ENCODE data around the gene DRAP1.
A peak's percentile ranks its signal among the peaks of the same experiment; 100 is the strongest.

The DRAP1 gene

DNA sequence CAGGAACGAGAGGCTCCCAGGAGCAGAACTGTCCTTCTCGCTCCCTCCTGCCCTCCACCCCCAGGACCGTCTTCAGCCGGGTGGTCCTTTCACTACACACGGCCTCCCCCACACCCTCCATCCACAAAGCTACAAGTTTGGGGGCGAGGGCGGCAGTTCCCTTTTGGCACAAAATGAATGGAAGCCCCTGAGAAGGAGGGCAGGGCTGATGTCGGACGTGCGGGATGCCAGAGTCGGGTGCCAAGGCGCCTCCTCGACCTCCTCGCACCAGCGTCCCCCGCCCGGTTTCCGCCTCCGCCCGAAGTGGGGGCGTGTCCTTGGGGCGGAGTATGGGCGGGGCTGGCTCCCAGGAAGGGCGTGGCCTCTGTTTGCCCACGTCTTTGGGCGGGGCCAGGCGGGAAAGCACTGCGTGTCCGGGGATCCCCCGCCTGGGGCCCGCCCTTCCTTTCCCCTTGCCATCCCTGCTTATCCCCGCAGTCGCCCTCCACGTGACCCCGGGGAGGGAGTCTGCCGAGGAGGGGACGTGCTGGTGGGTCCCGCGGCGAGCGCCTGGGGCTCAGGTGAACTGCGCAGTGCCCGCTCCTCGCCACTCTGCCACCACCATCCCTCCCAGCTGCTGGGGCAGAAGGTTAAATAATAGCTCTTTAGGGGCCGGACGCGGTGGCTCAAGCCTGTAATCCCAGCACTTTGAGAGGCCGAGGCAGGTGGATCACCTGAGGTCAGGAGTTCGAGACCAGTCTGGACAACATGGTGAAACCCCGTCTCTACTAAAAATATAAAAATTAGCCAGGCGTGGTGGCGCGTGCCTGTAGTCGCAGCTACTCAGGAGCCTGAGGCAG is 45.7 kb upstream of the DRAP1 start:
- H3K4me3 ChIP-seq (ENCODE audit: low read length) = peak overlapping the region; percentile 75
- TF ChIP-seq, protein P1, sequence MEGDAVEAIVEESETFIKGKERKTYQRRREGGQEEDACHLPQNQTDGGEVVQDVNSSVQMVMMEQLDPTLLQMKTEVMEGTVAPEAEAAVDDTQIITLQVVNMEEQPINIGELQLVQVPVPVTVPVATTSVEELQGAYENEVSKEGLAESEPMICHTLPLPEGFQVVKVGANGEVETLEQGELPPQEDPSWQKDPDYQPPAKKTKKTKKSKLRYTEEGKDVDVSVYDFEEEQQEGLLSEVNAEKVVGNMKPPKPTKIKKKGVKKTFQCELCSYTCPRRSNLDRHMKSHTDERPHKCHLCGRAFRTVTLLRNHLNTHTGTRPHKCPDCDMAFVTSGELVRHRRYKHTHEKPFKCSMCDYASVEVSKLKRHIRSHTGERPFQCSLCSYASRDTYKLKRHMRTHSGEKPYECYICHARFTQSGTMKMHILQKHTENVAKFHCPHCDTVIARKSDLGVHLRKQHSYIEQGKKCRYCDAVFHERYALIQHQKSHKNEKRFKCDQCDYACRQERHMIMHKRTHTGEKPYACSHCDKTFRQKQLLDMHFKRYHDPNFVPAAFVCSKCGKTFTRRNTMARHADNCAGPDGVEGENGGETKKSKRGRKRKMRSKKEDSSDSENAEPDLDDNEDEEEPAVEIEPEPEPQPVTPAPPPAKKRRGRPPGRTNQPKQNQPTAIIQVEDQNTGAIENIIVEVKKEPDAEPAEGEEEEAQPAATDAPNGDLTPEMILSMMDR (conservative IDR thresholded peaks at IDR 0.05; ENCODE audit: low read depth, low read length) = no peak
- peak; percentile 48 for DNase-seq (ENCODE audit: low read depth)

DNA sequence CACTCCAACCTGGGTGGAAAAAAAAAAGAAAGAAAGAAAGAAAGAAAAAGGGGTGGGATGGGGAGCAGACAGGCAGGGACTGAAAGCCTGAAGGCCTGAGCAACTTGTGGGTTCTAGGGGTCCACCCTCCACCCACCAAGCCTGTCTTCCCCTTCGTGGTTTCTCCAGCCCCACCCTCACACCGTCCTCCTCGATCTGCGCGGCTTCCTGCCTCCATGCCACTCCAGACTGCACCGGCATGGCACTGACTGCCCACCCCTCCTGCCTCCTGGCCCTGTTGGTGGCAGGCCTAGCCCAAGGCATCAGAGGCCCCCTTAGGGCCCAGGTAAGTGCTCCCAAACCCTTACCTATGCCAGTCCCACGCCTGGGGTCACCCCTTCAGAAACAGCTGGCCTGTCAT is 39.6 kb upstream of the DRAP1 start, which contains the start of gene CTSW:
Gene CTSW, plus strand, starts transcription at position 221 of the 400 bp plus-strand sequence. Its CDS starts 18 bp downstream, at position 239.
- TF ChIP-seq, protein P1 (conservative IDR thresholded peaks at IDR 0.05; ENCODE audit: low read depth, low read length) = no peak
- DNase-seq (ENCODE audit: low read depth) = no peak
- H3K4me3 ChIP-seq (ENCODE audit: low read length) = no peak within 1 kb of the TSS

DNA sequence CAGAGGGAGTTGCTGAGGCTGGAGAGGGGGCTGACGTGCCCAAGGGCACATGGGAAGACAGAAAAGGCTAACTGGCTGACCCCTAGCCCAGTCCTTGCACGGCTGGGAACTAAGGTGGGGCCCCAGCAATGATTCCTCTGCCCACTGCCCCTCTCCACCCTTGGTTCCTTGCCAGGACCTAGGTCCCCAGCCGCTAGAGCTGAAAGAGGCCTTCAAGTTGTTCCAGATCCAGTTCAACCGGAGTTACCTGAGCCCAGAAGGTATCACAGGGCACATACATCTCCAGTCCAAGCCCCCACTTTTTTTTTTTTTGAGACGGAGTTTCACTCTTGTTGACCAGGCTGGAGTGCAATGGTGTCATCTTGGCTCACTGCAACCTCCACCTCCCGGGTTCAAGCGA is 39.2 kb upstream of the DRAP1 start:
- H3K4me3 ChIP-seq (ENCODE audit: low read length) = no peak overlapping the region
- DNase-seq (ENCODE audit: low read depth) = no peak
- TF ChIP-seq, protein P1 (conservative IDR thresholded peaks at IDR 0.05; ENCODE audit: low read depth, low read length) = no peak

DNA sequence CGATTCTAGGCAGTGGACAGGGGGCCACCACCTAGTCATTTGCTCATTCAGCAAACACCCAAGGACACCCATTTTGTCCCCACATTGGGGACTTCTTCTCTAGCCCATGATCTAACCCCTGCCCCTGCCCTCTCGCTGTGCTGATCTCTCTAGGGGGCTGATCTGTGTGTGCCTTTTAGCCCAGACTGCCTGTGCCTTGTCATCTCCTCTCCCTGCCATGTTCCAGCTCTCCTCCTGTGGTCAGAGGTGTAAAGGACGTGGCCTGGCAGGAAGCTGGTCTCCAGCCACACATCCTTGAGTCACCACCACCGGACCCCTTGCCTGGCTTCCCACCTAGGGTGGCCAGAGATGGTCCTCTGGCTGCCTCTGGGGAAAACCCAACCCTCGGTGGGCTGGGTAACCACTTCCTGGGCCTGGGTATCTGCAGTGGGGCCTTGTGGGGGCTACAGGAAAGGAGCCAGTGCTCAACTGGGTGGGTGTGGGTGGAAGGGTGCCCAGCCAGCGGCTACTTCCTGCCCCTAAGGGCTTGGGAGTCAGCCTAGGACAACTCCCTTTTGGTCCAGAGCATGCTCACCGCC is 38.3 kb upstream of the DRAP1 start:
- TF ChIP-seq, protein P1 (conservative IDR thresholded peaks at IDR 0.05; ENCODE audit: low read depth, low read length) = no peak
- H3K4me3 ChIP-seq (ENCODE audit: low read length) = no peak overlapping the region
- no peak for DNase-seq (ENCODE audit: low read depth)

DNA sequence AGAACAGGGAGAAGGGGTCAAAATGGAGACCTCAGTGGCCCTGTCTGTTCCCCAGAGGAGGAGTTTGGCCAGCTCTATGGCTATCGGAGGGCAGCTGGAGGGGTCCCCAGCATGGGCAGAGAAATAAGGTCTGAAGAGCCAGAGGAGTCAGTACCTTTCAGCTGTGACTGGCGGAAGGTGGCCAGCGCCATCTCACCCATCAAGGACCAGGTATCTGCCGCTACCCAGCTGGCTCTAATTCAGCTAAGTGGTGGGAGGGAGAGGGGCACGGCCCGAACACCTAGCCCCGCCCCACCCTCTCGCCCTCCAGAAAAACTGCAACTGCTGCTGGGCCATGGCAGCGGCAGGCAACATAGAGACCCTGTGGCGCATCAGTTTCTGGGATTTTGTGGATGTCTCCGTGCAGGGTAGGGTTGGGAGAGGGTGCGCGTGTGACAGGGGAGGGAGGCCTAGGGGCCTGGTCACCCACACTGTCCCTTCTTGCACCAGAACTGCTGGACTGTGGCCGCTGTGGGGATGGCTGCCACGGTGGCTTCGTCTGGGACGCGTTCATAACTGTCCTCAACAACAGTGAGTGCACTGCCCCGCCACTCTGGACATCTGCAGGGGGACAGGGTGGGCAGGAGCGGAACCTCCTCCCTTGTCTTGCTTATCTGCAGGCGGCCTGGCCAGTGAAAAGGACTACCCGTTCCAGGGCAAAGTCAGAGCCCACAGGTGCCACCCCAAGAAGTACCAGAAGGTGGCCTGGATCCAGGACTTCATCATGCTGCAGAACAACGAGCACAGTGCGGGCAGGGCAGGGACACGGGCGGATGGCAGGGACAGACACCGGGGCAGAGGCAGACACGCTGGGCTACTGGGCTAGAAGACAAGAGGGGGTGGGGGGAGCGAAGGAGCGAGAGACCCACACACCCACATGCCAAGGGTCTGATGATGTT is 36.8 kb upstream of the DRAP1 start:
- no peak for DNase-seq (ENCODE audit: low read depth)
- H3K4me3 ChIP-seq (ENCODE audit: low read length) = no peak overlapping the region
- TF ChIP-seq, protein P1 (conservative IDR thresholded peaks at IDR 0.05; ENCODE audit: low read depth, low read length) = no peak

DNA sequence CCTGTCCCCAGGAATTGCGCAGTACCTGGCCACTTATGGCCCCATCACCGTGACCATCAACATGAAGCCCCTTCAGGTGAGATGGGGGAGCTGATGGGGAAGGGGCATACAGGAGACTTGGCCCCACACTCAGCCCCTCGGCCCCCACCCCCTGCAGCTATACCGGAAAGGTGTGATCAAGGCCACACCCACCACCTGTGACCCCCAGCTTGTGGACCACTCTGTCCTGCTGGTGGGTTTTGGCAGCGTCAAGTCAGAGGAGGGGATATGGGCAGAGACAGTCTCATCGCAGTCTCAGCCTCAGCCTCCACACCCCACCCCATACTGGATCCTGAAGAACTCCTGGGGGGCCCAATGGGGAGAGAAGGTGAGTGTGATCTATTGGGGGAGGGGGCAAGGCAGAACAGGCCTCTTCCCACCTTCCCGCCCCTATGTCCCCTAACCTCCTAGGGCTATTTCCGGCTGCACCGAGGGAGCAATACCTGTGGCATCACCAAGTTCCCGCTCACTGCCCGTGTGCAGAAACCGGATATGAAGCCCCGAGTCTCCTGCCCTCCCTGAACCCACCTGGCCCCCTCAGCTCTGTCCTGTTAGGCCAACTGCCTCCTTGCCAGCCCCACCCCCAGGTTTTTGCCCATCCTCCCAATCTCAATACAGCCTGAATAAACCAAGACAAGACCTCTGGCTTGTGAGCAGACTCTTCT is 36.0 kb upstream of the DRAP1 start:
- TF ChIP-seq, protein P1 (conservative IDR thresholded peaks at IDR 0.05; ENCODE audit: low read depth, low read length) = no peak
- no peak for DNase-seq (ENCODE audit: low read depth)
- no peak overlapping the region for H3K4me3 ChIP-seq (ENCODE audit: low read length)

All from retinal pigment epithelial cell (primary cell).